ENCODE data around the gene SAMD13. TPM values are rescaled to one million over a fixed set of nuclear protein-coding genes. Genes with fewer than 3 reads are reported as not detected.

The SAMD13 gene
- total and polyA plus RNA-seq, 2 donors (not counting 3 experiments of a cell fraction or from before 2014, with no cell fraction given), result 1.2 to 4.8 TPM

- intact Hi-C loops (cut with micrococcal nuclease) (no loop called here), dilution Hi-C loops (cut with MboI; ENCODE audit: extremely low pct_ligation_motif_present, low sequenced_read_pairs) (no loop called here)
- BruUV-seq (replicated peaks), result no TSS peak
These were observed 5.9 kb downstream of the SAMD13 start for GRCh38 chr1:84307398-84307797.

More at GRCh38 chr1:84307398-84307797, 5.9 kb downstream of the SAMD13 start:
- Histone ChIP-seq H3K9ac (replicated peaks; ENCODE audit: extremely low read depth, insufficient read depth, low read length) (no peak overlapping the region), H3K4me1 (ENCODE audit: control insufficient read depth, extremely low read depth, insufficient read depth, low read length) (peaks cover 14% of the 10 kb centered on the region), H4K20me1 (replicated peaks; ENCODE audit: control insufficient read depth, extremely low read depth, insufficient read depth, low read length) (no peaks in the 10 kb centered on the region), H2AFZ (ENCODE audit: low read depth, low read length) (no peak overlapping the region), H3K4me2 (ENCODE audit: insufficient read depth, low read length) (no peak overlapping the region), H3K9me1 (replicated peaks; ENCODE audit: control insufficient read depth, extremely low read depth, insufficient read depth, low read length) (no peaks in the 10 kb centered on the region), H3K4me3 (replicated peaks in 1 of 3; ENCODE audit: insufficient read depth in 1 of 3, low read depth in 1 of 3, low read length in 3 of 3) (no peak overlapping the region), H3K27me3 (ENCODE audit: control insufficient read depth in 2 of 2, insufficient read depth in 2 of 2, low read length in 2 of 2) (no peaks in the 10 kb centered on the region), H3K36me3 (ENCODE audit: control insufficient read depth in 2 of 2, extremely low read depth in 1 of 2, insufficient read depth in 2 of 2, low read length in 2 of 2) (no peaks in the 10 kb centered on the region), H3K79me2 (ENCODE audit: control insufficient read depth, insufficient read depth, low read length) (no peaks in the 10 kb centered on the region), H3K9me3 (replicated peaks; ENCODE audit: control insufficient read depth, insufficient read depth, low read length) (no peaks in the 10 kb centered on the region), H3K27ac (ENCODE audit: insufficient read depth, low read depth, low read length) (no peak overlapping the region)
- CTCF ChIA-PET, result no interaction called here
- FAIRE-seq (no peak), DNase-seq (ENCODE audit: low read depth, low spot score) (no peak)
- no peak for TF ChIP-seq GATA2 (IDR thresholded peaks at IDR 0.05; ENCODE audit: insufficient read depth, insufficient read length, low read depth, low read length)
- no peak for TF ChIP-seq CTCF (IDR thresholded peaks at IDR 0.05; ENCODE audit: extremely low read depth in 1 of 2, insufficient read depth in 1 of 2, low read depth in 1 of 2, low read length in 2 of 2)
- no peak for TF ChIP-seq MAX (IDR thresholded peaks at IDR 0.05; ENCODE audit: insufficient read depth, insufficient read length)
- TF ChIP-seq EZH2 (IDR thresholded peaks at IDR 0.05; ENCODE audit: borderline replicate concordance, low read depth, low read length, severe bottlenecking), result no peak
- no peak for TF ChIP-seq FOS (IDR thresholded peaks at IDR 0.05; ENCODE audit: borderline replicate concordance, insufficient read depth, low read length)
- no peak for TF ChIP-seq POLR2A (IDR thresholded peaks at IDR 0.05; ENCODE audit: low read depth, low read length)
- TF ChIP-seq JUN (IDR thresholded peaks at IDR 0.05; ENCODE audit: borderline replicate concordance, insufficient read depth, insufficient read length, low read depth), result no peak
- no peak for TF ChIP-seq POLR2AphosphoS5 (IDR thresholded peaks at IDR 0.05; ENCODE audit: insufficient read depth, low read depth, low read length)
- no peak for TF ChIP-seq MYC (IDR thresholded peaks at IDR 0.05; ENCODE audit: low read depth, low read length)
- POLR2A ChIA-PET, result no interaction called here

Data from endothelial cell of umbilical vein (primary cell).